ENCODE measurements around the gene PRR29. TPM values are rescaled to one million over a fixed set of nuclear protein-coding genes. Genes with fewer than 3 reads are reported as not detected.

Gene PRR29
- total RNA-seq, 6 experiments from 2014 or later: 0.17 to 0.27 (median 0.19) TPM; not detected in 3

DNA sequence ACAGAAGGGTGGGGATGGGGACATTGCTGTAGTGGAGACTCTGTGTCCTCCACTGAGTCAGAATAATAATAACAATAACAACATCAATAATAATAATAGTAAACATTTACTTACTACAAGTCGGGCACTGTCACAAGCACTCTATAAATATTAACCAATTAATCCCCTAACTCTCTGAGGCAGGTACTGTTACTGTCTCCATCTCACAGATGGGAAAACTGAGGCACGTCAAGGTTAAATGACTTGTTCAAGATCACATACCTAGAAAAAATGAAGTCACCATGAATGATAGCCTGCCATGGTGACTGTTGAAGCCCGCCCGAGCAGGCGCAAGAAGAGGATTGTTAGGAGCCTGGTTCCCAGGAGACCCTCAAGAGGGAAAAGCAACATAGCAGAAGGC lies 10.2 kb downstream of the PRR29 start:
- H3K36me3 Mint-ChIP-seq (ENCODE audit: low read depth): no peaks in the 10 kb centered on the region; the same call in 1 of the 2 replicates
- H3K27ac Mint-ChIP-seq: peak overlapping the region; percentile 29; the same call in 1 of the 2 replicates
- peaks cover 49% of the 10 kb centered on the region for H3K4me1 Mint-ChIP-seq (ENCODE audit: low read depth)
- DNase-seq: no peak
- no peak overlapping the region for H3K4me3 Mint-ChIP-seq
- TF ChIP-seq CTCF (IDR thresholded peaks at IDR 0.05): no peak
- H3K9me3 Mint-ChIP-seq: no peaks in the 10 kb centered on the region
- H3K27me3 Mint-ChIP-seq (ENCODE audit: insufficient read depth): peaks cover 4% of the 10 kb centered on the region

- no peaks in the 10 kb centered on the region; the same call in 1 of the 2 replicates for H3K36me3 Mint-ChIP-seq (ENCODE audit: low read depth)
- H3K9me3 Mint-ChIP-seq: no peaks in the 10 kb centered on the region
- peaks cover 49% of the 10 kb centered on the region for H3K4me1 Mint-ChIP-seq (ENCODE audit: low read depth)
- DNase-seq: no peak
- no peak overlapping the region for H3K4me3 Mint-ChIP-seq
- H3K27ac Mint-ChIP-seq: peak overlapping the region; percentile 61; the same call in 1 of the 2 replicates
- H3K27me3 Mint-ChIP-seq (ENCODE audit: insufficient read depth): peaks cover 4% of the 10 kb centered on the region
- no peak for TF ChIP-seq CTCF (IDR thresholded peaks at IDR 0.05)
Observed at GRCh38 chr17:64008830-64009229, 10.7 kb downstream of the PRR29 start.

DNA sequence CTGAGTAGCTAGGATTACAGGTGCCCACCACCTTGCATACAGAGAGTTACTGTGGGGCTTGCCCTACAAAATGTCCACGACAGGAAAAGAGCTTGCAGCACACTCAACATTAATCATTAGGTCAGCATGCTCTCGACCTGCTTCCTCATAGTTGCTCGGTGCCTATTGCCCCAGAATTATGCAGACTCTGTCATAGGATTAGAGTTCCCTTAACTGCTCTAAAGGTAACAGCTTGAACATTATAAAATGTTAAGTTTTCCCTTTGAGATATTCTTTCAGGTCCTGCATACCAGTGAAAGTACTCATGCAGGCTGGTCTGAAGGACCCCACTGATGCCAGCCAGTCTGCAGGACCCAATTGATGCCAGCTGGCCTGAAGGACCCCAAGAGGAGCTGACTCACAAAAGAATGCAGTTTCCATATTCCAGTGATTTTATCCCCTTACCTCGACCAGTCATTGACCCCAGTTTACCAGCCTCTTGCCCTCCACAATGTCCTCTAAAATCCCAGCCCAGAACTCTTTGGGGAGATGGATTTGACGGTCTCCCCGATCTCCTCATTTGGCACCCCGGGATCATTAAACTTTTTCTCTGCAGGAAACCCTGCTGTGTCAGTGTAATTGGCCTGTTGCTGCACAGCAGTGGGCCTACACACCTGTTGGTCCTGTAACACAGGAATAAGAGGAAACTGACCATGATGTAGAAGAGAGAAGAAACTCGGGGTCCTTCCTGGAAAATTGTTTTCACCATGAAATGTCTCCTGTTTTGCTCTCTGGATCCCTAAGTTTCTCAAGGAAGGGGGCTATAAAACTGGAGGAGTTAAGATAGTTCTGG lies 11.6 kb downstream of the PRR29 start:
- no peak overlapping the region for H3K4me3 Mint-ChIP-seq
- DNase-seq: peak; percentile 41
- H3K9me3 Mint-ChIP-seq: no peaks in the 10 kb centered on the region
- H3K27me3 Mint-ChIP-seq (ENCODE audit: insufficient read depth): peaks cover 5% of the 10 kb centered on the region
- H3K36me3 Mint-ChIP-seq (ENCODE audit: low read depth): no peaks in the 10 kb centered on the region; the same call in 1 of the 2 replicates
- H3K27ac Mint-ChIP-seq: peak overlapping the region; percentile 61
- H3K4me1 Mint-ChIP-seq (ENCODE audit: low read depth): peaks cover 48% of the 10 kb centered on the region
- no peak for TF ChIP-seq CTCF (IDR thresholded peaks at IDR 0.05)

- Mint-ChIP-seq H3K9me3 (no peaks in the 10 kb centered on the region), H3K36me3 (ENCODE audit: low read depth) (no peaks in the 10 kb centered on the region), H3K4me3 (no peak overlapping the region), H3K27me3 (ENCODE audit: insufficient read depth) (peaks cover 7% of the 10 kb centered on the region), H3K27ac (no peak overlapping the region), H3K4me1 (ENCODE audit: low read depth) (peaks cover 7% of the 10 kb centered on the region)
- no peak for DNase-seq
- no peak for TF ChIP-seq CTCF (IDR thresholded peaks at IDR 0.05)
Observed at GRCh38 chr17:64015447-64015846, 17.3 kb downstream of the PRR29 start.

DNA sequence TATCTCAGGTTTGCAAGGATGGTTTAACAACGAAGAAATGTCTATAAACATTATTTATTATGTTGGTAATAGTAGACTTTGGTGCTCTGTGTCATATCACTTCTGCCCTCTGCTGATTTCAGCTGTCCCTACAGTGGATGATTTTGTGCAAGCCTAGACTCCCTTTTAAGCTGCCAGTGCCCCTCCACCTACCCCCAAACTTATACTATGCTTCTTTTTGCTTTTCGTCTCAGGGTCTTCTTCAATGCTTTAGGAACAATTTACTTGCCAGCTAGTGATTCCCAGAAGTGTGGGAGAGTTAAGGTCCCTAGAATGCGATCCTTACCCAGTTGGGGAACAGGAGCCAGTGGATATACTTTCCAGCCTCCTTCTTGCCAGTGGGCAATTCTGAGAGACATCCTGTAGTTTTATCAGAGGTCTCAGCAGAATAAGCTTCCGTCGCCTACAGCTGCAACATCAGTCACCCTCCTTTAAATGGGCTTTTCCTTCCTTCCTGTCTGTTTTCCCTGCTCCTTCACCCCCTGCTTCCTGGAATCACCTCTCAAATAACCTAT lies 18.2 kb downstream of the PRR29 start:
- Mint-ChIP-seq H3K9me3 (no peaks in the 10 kb centered on the region), H3K4me3 (no peak overlapping the region), H3K27me3 (ENCODE audit: insufficient read depth) (peaks cover 7% of the 10 kb centered on the region), H3K36me3 (ENCODE audit: low read depth) (no peaks in the 10 kb centered on the region), H3K4me1 (ENCODE audit: low read depth) (peaks cover 9% of the 10 kb centered on the region), H3K27ac (no peak overlapping the region)
- TF ChIP-seq CTCF (IDR thresholded peaks at IDR 0.05): peak; percentile 48; the same call in 1 of the 2 replicates
- DNase-seq: no peak
